GM12878 (cell line): ENCODE measurements around the gene TMEM50B. TPM values are rescaled to one million over a fixed set of nuclear protein-coding genes. Genes with fewer than 3 reads are reported as not detected.
A peak's percentile ranks its signal among the peaks of the same experiment; 100 is the strongest.

Experiments used
- ATF7 ChIP-seq: fragments of 450-650 bp; IDR thresholded peaks from 2 replicates; pipeline ENCODE4 v1.6.1; 2016; ENCODE audit warnings: low read depth, mild to moderate bottlenecking
- BACH1 ChIP-seq: fragments of 450-650 bp; IDR thresholded peaks from 2 replicates; pipeline ENCODE4 v1.6.1; 2017; ENCODE audit warnings: mild to moderate bottlenecking, borderline replicate concordance
- BCL3 ChIP-seq: IDR thresholded peaks from 2 replicates; pipeline ENCODE4 v1.6.1; 2011; ENCODE audit warnings: borderline replicate concordance, low read depth, mild to moderate bottlenecking, moderate library complexity, low read length; ENCODE audit not compliant: insufficient read depth, poor library complexity, severe bottlenecking
- CHD2 ChIP-seq: IDR thresholded peaks from 2 replicates; pipeline ENCODE4 v1.6.1; 2011; ENCODE audit warnings: low read depth, low read length, improper control_type of control experiment, borderline replicate concordance
- DPF2 ChIP-seq: fragments of 450-650 bp; IDR thresholded peaks from 2 replicates; pipeline ENCODE4 v1.6.1; 2017; ENCODE audit warnings: mild to moderate bottlenecking
- E2F8 ChIP-seq: fragments of 450-650 bp; IDR thresholded peaks from 2 replicates; pipeline ENCODE4 v1.6.1; 2018; ENCODE audit warnings: mild to moderate bottlenecking, low read depth, moderate library complexity; ENCODE audit not compliant: partially characterized antibody
- MYC ChIP-seq: IDR thresholded peaks from 2 replicates; pipeline ENCODE4 v1.6.1; 2011; ENCODE audit warnings: mild to moderate bottlenecking, low read length, moderate library complexity, inconsistent platforms; ENCODE audit not compliant: insufficient read depth, insufficient replicate concordance, insufficient read length, severe bottlenecking
- NR2C2 ChIP-seq: IDR thresholded peaks from 2 replicates; pipeline ENCODE4 v1.6.1; 2011; ENCODE audit warnings: borderline replicate concordance, low read depth; ENCODE audit not compliant: control insufficient read depth, insufficient read length
- NRF1 ChIP-seq: conservative IDR thresholded peaks from 2 replicates; pipeline ENCODE4 v1.6.1; 2011; ENCODE audit warnings: mild to moderate bottlenecking, low read depth, low read length, improper control_type of control experiment
- PKNOX1 ChIP-seq: fragments of 450-650 bp; IDR thresholded peaks from 2 replicates; pipeline ENCODE4 v1.6.1; 2016; ENCODE audit warnings: mild to moderate bottlenecking
- RCOR1 ChIP-seq: conservative IDR thresholded peaks from 2 replicates; pipeline ENCODE4 v1.6.1; 2012; ENCODE audit warnings: low read depth, low read length, improper control_type of control experiment
- RFX5 ChIP-seq: IDR thresholded peaks from 2 replicates; pipeline ENCODE4 v1.6.1; 2011; ENCODE audit warnings: low read depth, low read length, improper control_type of control experiment
- SIN3A ChIP-seq: IDR thresholded peaks from 2 replicates; pipeline ENCODE4 v1.6.1; 2012; ENCODE audit warnings: low read depth, low read length, improper control_type of control experiment
- SMC3 ChIP-seq: IDR thresholded peaks from 2 replicates; pipeline ENCODE4 v1.6.1; 2011; ENCODE audit warnings: low read length, improper control_type of control experiment, borderline replicate concordance
- STAT1 ChIP-seq: fragments of 450-650 bp; conservative IDR thresholded peaks from 2 replicates; pipeline ENCODE4 v1.6.1; 2014; ENCODE audit warnings: antibody characterized with exemption, mild to moderate bottlenecking
- STAT3 ChIP-seq: IDR thresholded peaks from 2 replicates; pipeline ENCODE4 v1.6.1; 2011; ENCODE audit warnings: low read depth, low read length, improper control_type of control experiment
- SUZ12 ChIP-seq: fragments of 200-600 bp; sonication (generic); IDR thresholded peaks from one replicate; pipeline ENCODE4 v1.6.1; 2018; ENCODE audit warnings: antibody characterized with exemption, mild to moderate bottlenecking; ENCODE audit not compliant: unreplicated experiment
- USF1 ChIP-seq: IDR thresholded peaks from 2 replicates; pipeline ENCODE4 v1.6.1; 2011; ENCODE audit warnings: borderline replicate concordance, low read depth, mild to moderate bottlenecking, moderate library complexity, mixed read lengths, low read length; ENCODE audit not compliant: insufficient read depth; ENCODE audit errors: extremely low read length
- USF2 ChIP-seq: IDR thresholded peaks from 2 replicates; pipeline ENCODE4 v1.6.1; 2011; ENCODE audit warnings: low read depth, low read length, improper control_type of control experiment, borderline replicate concordance
- polyA plus RNA-seq, 11 experiments: library from polyadenylated mRNA; depleted of rRNA in 4 of 11; unstranded in 6 of 11; stranded (reverse) in 5 of 11; fragments of >200 nt; fragmentation: Nextera tagmentation in 4 of 11; fragmentation: Illumina TruSeq in 1 of 11; extraction: Ambion mirVana in 4 of 11; extraction: Trizol in 1 of 11; gene quantifications; 1 replicate in 1 of 11; 2 replicates in 10 of 11; pipeline versions ENCODE4 v1.2.1 to v1.2.3, GENCODE V29; 2011 to 2016; ENCODE audit warnings: inconsistent platforms in 2 of 11, missing spikeins in 2 of 11, low read depth in 1 of 11
- total RNA-seq, 4 experiments: library from RNA; depleted of rRNA in 3 of 4; stranded (reverse); fragments of >200 nt in 3 of 4; fragmentation: Illumina TruSeq in 1 of 4; extraction: Trizol in 1 of 4; gene quantifications; 2 replicates each; pipeline versions ENCODE4 v1.2.1 to v1.2.3, GENCODE V29; 2013 to 2021

The TMEM50B gene
- total and polyA plus RNA-seq, 10 of the 15 experiments (the other 5 are each of a cell fraction or from before 2014, with no cell fraction given), result 12.1 to 42.1 (median 18.2) TPM

GRCh38 chr21:33434770-33435360 is 44.9 kb downstream of the TMEM50B start (continued):
- TF ChIP-seq SUZ12 (no peak), PKNOX1 (peak; percentile 92), BACH1 (peak; percentile 35; the same call in 1 of the 2 replicates), RFX5 (no peak), SIN3A (peak; percentile 22; the same call in 1 of the 2 replicates), MYC (no peak), STAT3 (peak; percentile 79; the same call in 1 of the 2 replicates), USF1 (no peak), ATF7 (peak; percentile 95), NRF1 (no peak), SMC3 (0 out of 2 replicates have a peak, but pooled peaks have one; percentile 14), NR2C2 (no peak), USF2 (no peak), STAT1 (no peak), BCL3 (peak; percentile 99), E2F8 (peak; percentile 37), RCOR1 (no peak), DPF2 (peak; percentile 74), CHD2 (no peak)
